K562 (cell line): ENCODE results near the gene FOXL2NB. TPM values are rescaled to one million over a fixed set of nuclear protein-coding genes. Genes with fewer than 3 reads are reported as not detected.
A peak's percentile ranks its signal among the peaks of the same experiment; 100 is the strongest.

ENCODE experiments used
- ATF1 ChIP-seq, 2 experiments: fragments of 450-650 bp in 1 of 2; IDR thresholded peaks; 2 replicates each; pipeline ENCODE4 v1.6.1; 2016; ENCODE audit warnings: missing compliant biosample characterization in 1 of 2, missing genetic modification characterization in 1 of 2
- CXXC5 ChIP-seq: fragments of 250-450 bp; sonication (Bioruptor Pico); IDR thresholded peaks from 2 replicates; pipeline ENCODE4 v1.8.0; 2022; ENCODE audit warnings: inconsistent platforms, mild to moderate bottlenecking, moderate library complexity
- MLX ChIP-seq, 2 experiments: fragments of 450-650 bp in 1 of 2; sonication (generic) in 1 of 2; formaldehyde crosslinking; conservative IDR thresholded peaks; 2 replicates each; pipeline versions ENCODE4 v1.4.0 to v1.8.1; 2020 to 2022; ENCODE audit warnings: mild to moderate bottlenecking in 1 of 2, missing genetic modification reagents in 1 of 2
- MYBL2 ChIP-seq, 2 experiments: fragments of 450-650 bp in 1 of 2; sonication (generic) in 1 of 2; formaldehyde crosslinking in 1 of 2; IDR thresholded peaks; 2 replicates each; pipeline versions ENCODE4 v1.6.1 to v1.8.1; 2017 to 2022; ENCODE audit warnings: borderline replicate concordance in 1 of 2, inconsistent platforms in 1 of 2, low read depth in 1 of 2, mild to moderate bottlenecking in 1 of 2, missing genetic modification reagents in 1 of 2, moderate library complexity in 1 of 2
- RBM15 ChIP-seq: fragments of 200-400 bp; formaldehyde crosslinking; IDR thresholded peaks from 2 replicates; pipeline ENCODE4 v1.6.1; 2018; ENCODE audit warnings: mild to moderate bottlenecking, low read length, moderate library complexity; ENCODE audit not compliant: insufficient read depth
- RBM22 ChIP-seq: fragments of 200-400 bp; formaldehyde crosslinking; IDR thresholded peaks from 2 replicates; pipeline ENCODE4 v1.6.1; 2018; ENCODE audit warnings: low read length, low read depth; ENCODE audit not compliant: poor library complexity, severe bottlenecking
- RFX5 ChIP-seq: IDR thresholded peaks from 2 replicates; pipeline ENCODE4 v1.6.1; 2011; ENCODE audit warnings: low read depth, mild to moderate bottlenecking, improper control_type of control experiment, low read length
- SREBF1 ChIP-seq: fragments of 150-350 bp; IDR thresholded peaks from 2 replicates; pipeline ENCODE4 v1.6.1; 2014; ENCODE audit warnings: antibody characterized with exemption, low read depth, low read length, borderline replicate concordance
- XRCC5 ChIP-seq: fragments of 200-400 bp; formaldehyde crosslinking; IDR thresholded peaks from 2 replicates; pipeline ENCODE4 v1.6.1; 2017; ENCODE audit warnings: low read depth, mild to moderate bottlenecking, low read length
- ZBTB40 ChIP-seq, 2 experiments: fragments of 450-650 bp in 1 of 2; sonication (generic) in 1 of 2; formaldehyde crosslinking in 1 of 2; IDR thresholded peaks; 2 replicates each; pipeline versions ENCODE4 v1.7.1 to v1.9.0; 2016 to 2022; ENCODE audit warnings: inconsistent platforms in 1 of 2, mild to moderate bottlenecking in 1 of 2, missing genetic modification reagents in 1 of 2
- ZBTB43 ChIP-seq: sonication (generic); formaldehyde crosslinking; IDR thresholded peaks from 2 replicates; pipeline ENCODE4 v1.8.0; 2023; ENCODE audit warnings: mild to moderate bottlenecking, missing genetic modification reagents
- ZNF224 ChIP-seq: sonication (generic); formaldehyde crosslinking; IDR thresholded peaks from 2 replicates; pipeline ENCODE4 v1.8.0; 2022; ENCODE audit warnings: mild to moderate bottlenecking, missing genetic modification reagents
- polyA plus RNA-seq, 8 experiments: library from polyadenylated mRNA; depleted of rRNA in 4 of 8; stranded (reverse) in 5 of 8; unstranded in 3 of 8; fragments of >200 nt; fragmentation: Nextera tagmentation in 2 of 8; fragmentation: Illumina TruSeq in 1 of 8; extraction: Ambion mirVana in 2 of 8; extraction: Trizol in 1 of 8; gene quantifications; 2 replicates each; pipeline versions ENCODE4 v1.2.1 to v1.2.3, GENCODE V29; 2011 to 2014; ENCODE audit warnings: inconsistent platforms in 1 of 8, missing spikeins in 1 of 8
- total RNA-seq, 7 experiments: library from RNA; depleted of rRNA in 6 of 7; stranded (reverse); fragments of >200 nt in 6 of 7; fragmentation: Illumina TruSeq in 2 of 7; extraction: Trizol in 2 of 7; gene quantifications; 2 replicates each; pipeline versions ENCODE4 v1.2.1 to v1.2.3, GENCODE V29; 2011 to 2021; ENCODE audit warnings: low replicate concordance in 1 of 7

The FOXL2NB gene
- total and polyA plus RNA-seq, 9 of the 15 experiments (the other 6 are each of a cell fraction or from before 2014, with no cell fraction given) = 0.71 to 17.4 (median 9.0) TPM

GRCh38 chr3:138935863-138936740 lies 10.9 kb upstream of the FOXL2NB start (continued):
- TF ChIP-seq ZBTB40 (IDR thresholded peaks at IDR 0.05) (0 out of 2 replicates have a peak, but pooled peaks have one; percentile 2), ZBTB40 (CRISPR knock-in tag; IDR thresholded peaks at IDR 0.05) (no peak), ATF1 (CRISPR knock-in tag; IDR thresholded peaks at IDR 0.05) (no peak), ATF1 (tag; IDR thresholded peaks at IDR 0.05) (peak; percentile 29; the same call in 1 of the 2 replicates), RBM22 (peak; percentile 55), MYBL2 (IDR thresholded peaks at IDR 0.05; ENCODE audit: low read depth) (no peak), MYBL2 (CRISPR knock-in tag; IDR thresholded peaks at IDR 0.05; ENCODE audit: borderline replicate concordance) (no peak), RBM15 (no peak), ZBTB43 (no peak), CXXC5 (peak; percentile 84), XRCC5 (peak; percentile 35; the same call in 1 of the 2 replicates), ZNF224 (no peak), SREBF1 (no peak), MLX (CRISPR knock-in tag; conservative IDR thresholded peaks at IDR 0.05) (no peak), RFX5 (no peak)
